Activated naive CD4-positive, alpha-beta T cell treated with anti-CD3 and anti-CD28 coated beads, Interleukin-2, amount 50 U/mL, for 72 hours (primary cell): ENCODE data around the gene LSM2. TPM values are rescaled to one million over a fixed set of nuclear protein-coding genes. Genes with fewer than 3 reads are reported as not detected.

Source experiments
- ATAC-seq, 2 donors: fragments of 150-1000 bp; cut with Tn5 transposase; 2 replicates each; pipeline ENCODE4 v1.10.0; 2021; ENCODE audit warnings: mild to moderate bottlenecking in 2 of 2, moderate library complexity in 2 of 2
- DNase-seq, 2 donors: peaks; one replicate each; pipeline ENCODE4 v3.0.0; 2021 to 2022; ENCODE audit warnings: low spot score in 2 of 2
- H3K27ac Mint-ChIP-seq, 2 donors: one replicate each; pipeline ENCODE4 v1.8.0; 2022; ENCODE audit warnings: mild to moderate bottlenecking in 2 of 2, mixed read lengths in 2 of 2
- H3K36me3 Mint-ChIP-seq, 2 donors: one replicate each; pipeline ENCODE4 v1.8.0; 2022; ENCODE audit warnings: mixed read lengths in 2 of 2
- H3K9me3 Mint-ChIP-seq, 2 donors: one replicate each; pipeline ENCODE4 v1.8.0; 2022; ENCODE audit warnings: mixed read lengths in 2 of 2
- total RNA-seq, 2 donors: library from RNA; stranded (reverse); gene quantifications; one replicate each; pipeline ENCODE4 v1.2.3, GENCODE V29; 2022

Gene LSM2
- total RNA-seq, 2 donors from 2014 or later = 150 to 173 TPM

- no peak for ATAC-seq
- Mint-ChIP-seq H3K36me3 (peaks cover 18 to 42% of the 10 kb centered on the region in 2 donors), H3K27ac (peak overlapping the region in 1 of 2 donors; percentile 78), H3K9me3 (no peaks in the 10 kb centered on the region)
- DNase-seq = no peak
These were observed 48.5 kb downstream of the LSM2 start for GRCh38 chr6:31758281-31758680.

GRCh38 chr6:31752739-31753319, 53.9 kb downstream of the LSM2 start:
- ATAC-seq = no peak
- H3K36me3 Mint-ChIP-seq = peaks cover 0 to 5% of the 10 kb centered on the region in 2 donors
- H3K27ac Mint-ChIP-seq = peak overlapping the region; percentile 28 to 33

GRCh38 chr6:31750411-31751022, 56.2 kb downstream of the LSM2 start:
- no peak for ATAC-seq
- no peak for DNase-seq
- no peaks in the 10 kb centered on the region for H3K9me3 Mint-ChIP-seq
- peaks cover 6 to 10% of the 10 kb centered on the region in 2 donors for H3K36me3 Mint-ChIP-seq
- H3K27ac Mint-ChIP-seq = no peak overlapping the region

More at GRCh38 chr6:31752739-31753319, 53.9 kb downstream of the LSM2 start:
- DNase-seq = no peak
- H3K9me3 Mint-ChIP-seq = no peaks in the 10 kb centered on the region

DNA sequence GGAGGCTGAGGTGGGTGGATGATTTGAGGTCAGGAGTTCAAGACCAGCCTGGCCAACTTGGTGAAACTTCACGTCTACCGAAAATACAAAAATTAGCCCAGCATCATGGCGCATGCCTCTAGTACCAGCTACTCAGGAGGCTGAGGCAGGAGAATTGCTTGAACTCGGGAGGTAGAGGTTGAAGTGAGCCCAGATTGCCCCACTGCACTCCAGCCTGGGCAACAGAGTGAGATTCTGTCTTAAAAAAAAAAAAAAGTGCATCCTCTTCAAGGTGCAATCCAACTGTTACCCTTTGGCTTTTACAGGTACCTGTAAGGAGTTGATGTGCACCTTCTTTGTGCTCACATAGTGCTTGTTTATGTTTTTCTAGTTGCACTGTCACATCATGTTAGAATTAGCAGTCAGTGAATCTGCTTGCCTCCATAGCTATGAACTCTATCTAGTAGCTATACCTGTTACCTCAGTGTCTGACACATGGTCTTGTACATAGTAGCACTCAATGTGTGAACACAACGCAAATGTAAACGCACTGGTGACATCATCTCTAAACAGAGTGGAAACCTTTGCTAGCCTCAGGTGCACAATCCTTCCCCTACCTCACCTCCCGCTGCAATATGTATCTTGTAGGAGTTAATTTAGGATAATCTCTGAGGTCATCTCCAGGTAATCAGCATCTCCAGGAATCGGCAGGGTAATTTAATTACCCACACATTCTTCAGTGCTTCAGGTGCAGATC, 57.3 kb downstream of the LSM2 start:
- H3K36me3 Mint-ChIP-seq = peaks cover 6 to 15% of the 10 kb centered on the region in 2 donors
- no peak overlapping the region for H3K27ac Mint-ChIP-seq
- no peak for ATAC-seq

More for the DNA sequence above, 57.3 kb downstream of the LSM2 start:
- no peak for DNase-seq
- H3K9me3 Mint-ChIP-seq = no peaks in the 10 kb centered on the region

Other genes starting within 250 kb of the LSM2 start
- gene LTA, start 234.7 kb downstream of the LSM2 start, total RNA-seq = 1,000 to 10,000 TPM in 1 of 2 donors, 100 to 1,000 TPM in 1; 266 to 1,366 TPM
- 100 to 1,000 TPM in 1 of 2 donors, 10 to 100 TPM in 1; 52.0 to 250 TPM for gene TNF, start 231.4 kb downstream of the LSM2 start, total RNA-seq
- 100 to 1,000 TPM in 1 of 2 donors, 10 to 100 TPM in 1; 89.3 to 294 TPM for gene LTB, start 224.5 kb downstream of the LSM2 start, total RNA-seq
- 10 to 100 TPM; 18.2 to 21.6 TPM for gene LST1, start 220.7 kb downstream of the LSM2 start, total RNA-seq
- gene NCR3, start 214.0 kb downstream of the LSM2 start, total RNA-seq = 10 to 100 TPM; 12.7 to 17.2 TPM
- 100 to 1,000 TPM in 1 of 2 donors, 10 to 100 TPM in 1; 43.9 to 117 TPM for gene AIF1, start 191.7 kb downstream of the LSM2 start, total RNA-seq
- gene PRRC2A, start 186.3 kb downstream of the LSM2 start, total RNA-seq = 100 to 1,000 TPM; 253 to 336 TPM
- gene BAG6, start 154.3 kb downstream of the LSM2 start, total RNA-seq = 100 to 1,000 TPM; 286 to 303 TPM
- 1 to 10 TPM; 2.6 to 2.7 TPM for gene APOM, start 151.1 kb downstream of the LSM2 start, total RNA-seq
- 10 to 100 TPM; 15.0 to 16.4 TPM for gene C6orf47, start 146.2 kb downstream of the LSM2 start, total RNA-seq
- gene GPANK1, start 142.0 kb downstream of the LSM2 start, total RNA-seq = 10 to 100 TPM; 36.2 to 39.0 TPM
- 100 to 1,000 TPM; 242 to 251 TPM for gene CSNK2B, start 140.9 kb downstream of the LSM2 start, total RNA-seq
- 10 to 100 TPM; 23.4 to 26.5 TPM for gene LY6G5B, start 137.0 kb downstream of the LSM2 start, total RNA-seq
- 1 to 10 TPM; 1.8 to 4.1 TPM for gene LY6G5C, start 125.9 kb downstream of the LSM2 start, total RNA-seq
- 10 to 100 TPM; 33.1 to 46.8 TPM for gene ABHD16A, start 103.6 kb downstream of the LSM2 start, total RNA-seq
- not detected for gene LY6G6F, start 100.1 kb downstream of the LSM2 start, total RNA-seq
- gene LY6G6D, start 91.6 kb downstream of the LSM2 start, total RNA-seq = not detected
- gene LY6G6C, start 85.2 kb downstream of the LSM2 start, total RNA-seq = not detected
- gene MPIG6B, start 83.6 kb downstream of the LSM2 start, total RNA-seq = not detected
- gene DDAH2, start 77.7 kb downstream of the LSM2 start, total RNA-seq = 10 to 100 TPM in 1 of 2 donors, 1 to 10 TPM in 1; 6.7 to 42.6 TPM
- 100 to 1,000 TPM; 440 to 455 TPM for gene CLIC1, start 70.4 kb downstream of the LSM2 start, total RNA-seq
- gene MSH5, start 67.0 kb downstream of the LSM2 start, total RNA-seq = 100 to 1,000 TPM; 116 to 158 TPM
- gene SAPCD1, start 44.3 kb downstream of the LSM2 start, total RNA-seq = 10 to 100 TPM; 13.3 to 21.3 TPM
- gene VWA7, start 29.6 kb downstream of the LSM2 start, total RNA-seq = 1 to 10 TPM in 1 of 2 donors, under 1 TPM in 1; 0.68 to 2.6 TPM
- gene VARS1, start 11.2 kb downstream of the LSM2 start, total RNA-seq = 100 to 1,000 TPM in 1 of 2 donors, 10 to 100 TPM in 1; 57.7 to 127 TPM
- gene HSPA1L, start 8.3 kb upstream of the LSM2 start, total RNA-seq = 1 to 10 TPM; 2.3 to 2.8 TPM
- gene HSPA1A, start 8.6 kb upstream of the LSM2 start, total RNA-seq = 10 to 100 TPM; 55.1 to 79.8 TPM
- 100 to 1,000 TPM in 1 of 2 donors, 10 to 100 TPM in 1; 53.8 to 171 TPM for gene HSPA1B, start 20.8 kb upstream of the LSM2 start, total RNA-seq
- 10 to 100 TPM; 18.6 to 48.8 TPM for gene NEU1, start 55.9 kb upstream of the LSM2 start, total RNA-seq
- gene SLC44A4, start 72.0 kb upstream of the LSM2 start, total RNA-seq = under 1 TPM in 1 of 2 donors, not detected in 1; 0.29 TPM
- gene EHMT2, start 90.7 kb upstream of the LSM2 start, total RNA-seq = 10 to 100 TPM; 40.1 to 58.5 TPM
- 1 to 10 TPM; 1.3 to 2.4 TPM for gene ZBTB12, start 95.1 kb upstream of the LSM2 start, total RNA-seq
- gene C2, start 120.8 kb upstream of the LSM2 start, total RNA-seq = 1 to 10 TPM in 1 of 2 donors, under 1 TPM in 1; 0.53 to 5.2 TPM
- gene CFB, start 139.1 kb upstream of the LSM2 start, total RNA-seq = 1 to 10 TPM; 1.9 to 3.6 TPM
- 10 to 100 TPM; 69.7 to 70.9 TPM for gene NELFE, start 152.0 kb upstream of the LSM2 start, total RNA-seq
- gene SKIC2, start 152.2 kb upstream of the LSM2 start, total RNA-seq = 100 to 1,000 TPM in 1 of 2 donors, 10 to 100 TPM in 1; 91.8 to 115 TPM
- 10 to 100 TPM; 16.2 to 18.5 TPM for gene DXO, start 165.2 kb upstream of the LSM2 start, total RNA-seq
- 1 to 10 TPM; 4.1 to 8.1 TPM for gene C4A, start 175.1 kb upstream of the LSM2 start, total RNA-seq
- gene C4B, start 207.8 kb upstream of the LSM2 start, total RNA-seq = 1 to 10 TPM; 3.9 to 5.2 TPM
- under 1 TPM; 0.32 to 0.49 TPM for gene CYP21A2, start 231.4 kb upstream of the LSM2 start, total RNA-seq